Mononuclear cell (primary cell): ENCODE data around the gene RPL39L. TPM values are rescaled to one million over a fixed set of nuclear protein-coding genes. Genes with fewer than 3 reads are reported as not detected.

ENCODE experiments used
- H3K27me3 ChIP-seq: 2 replicates; pipeline ENCODE4 v1.6.0; 2011; ENCODE audit warnings: low read length, control low read depth; ENCODE audit not compliant: insufficient read depth
- H3K4me1 ChIP-seq: 2 replicates; pipeline ENCODE4 v1.5.1; 2011; ENCODE audit warnings: mild to moderate bottlenecking, low read length, control low read depth; ENCODE audit not compliant: insufficient read depth
- H3K4me3 ChIP-seq: 2 replicates; pipeline ENCODE4 v1.5.1; 2011; ENCODE audit warnings: mild to moderate bottlenecking, low read length, moderate library complexity
- H3K9me3 ChIP-seq: 2 replicates; pipeline ENCODE4 v1.5.1; 2011; ENCODE audit warnings: low read depth, mild to moderate bottlenecking, control low read depth, low read length
- total RNA-seq: library from RNA; depleted of rRNA; stranded (reverse); fragments of >200 nt; gene quantifications from one replicate; pipeline ENCODE4 v1.2.3, GENCODE V29; 2012

Gene RPL39L
- total RNA-seq, 1 donor = 0.52 TPM

- Histone ChIP-seq H3K9me3 (no peaks in the 10 kb centered on the region), H3K27me3 (no peaks in the 10 kb centered on the region), H3K4me3 (no peak overlapping the region), H3K4me1 (peaks cover 17% of the 10 kb centered on the region)
Observed at GRCh38 chr3:187072511-187072910, 66.8 kb downstream of the RPL39L start.

DNA sequence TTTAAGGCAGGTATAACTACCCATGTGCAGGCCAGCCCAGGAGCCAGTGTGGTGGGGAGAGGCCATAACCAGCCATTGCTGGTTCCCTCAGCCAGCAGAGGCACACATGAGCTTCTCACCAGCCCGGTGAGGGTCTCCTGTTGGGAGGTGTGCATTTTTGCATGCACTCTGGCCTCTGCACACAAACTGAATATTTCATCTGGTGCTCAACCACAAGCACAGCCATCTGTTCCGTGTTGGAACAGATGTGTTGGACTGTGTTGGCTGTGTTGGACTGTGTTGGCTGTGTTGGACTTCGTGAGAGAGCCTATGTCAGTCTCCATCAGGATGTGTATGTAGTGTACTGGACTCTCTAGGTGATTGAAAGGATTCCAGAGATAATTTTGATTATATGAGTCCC lies 67.2 kb downstream of the RPL39L start:
- Histone ChIP-seq H3K4me3 (no peak overlapping the region), H3K9me3 (no peaks in the 10 kb centered on the region), H3K27me3 (no peaks in the 10 kb centered on the region), H3K4me1 (peaks cover 19% of the 10 kb centered on the region)

Other genes starting within 250 kb of the RPL39L start
- 38.8 TPM for gene ST6GAL1, start 209.0 kb downstream of the RPL39L start, total RNA-seq
- not detected for gene RTP1, start 58.0 kb upstream of the RPL39L start, total RNA-seq
- not detected for gene MASP1, start 152.2 kb upstream of the RPL39L start, total RNA-seq
- 2.2 TPM for gene RTP4, start 228.9 kb upstream of the RPL39L start, total RNA-seq